ENCODE measurements around the gene ZBTB17. TPM values are rescaled to one million over a fixed set of nuclear protein-coding genes. Genes with fewer than 3 reads are reported as not detected.

Gene ZBTB17
- total RNA-seq, 2 donors from 2014 or later: 14.8 to 27.5 TPM

DNA sequence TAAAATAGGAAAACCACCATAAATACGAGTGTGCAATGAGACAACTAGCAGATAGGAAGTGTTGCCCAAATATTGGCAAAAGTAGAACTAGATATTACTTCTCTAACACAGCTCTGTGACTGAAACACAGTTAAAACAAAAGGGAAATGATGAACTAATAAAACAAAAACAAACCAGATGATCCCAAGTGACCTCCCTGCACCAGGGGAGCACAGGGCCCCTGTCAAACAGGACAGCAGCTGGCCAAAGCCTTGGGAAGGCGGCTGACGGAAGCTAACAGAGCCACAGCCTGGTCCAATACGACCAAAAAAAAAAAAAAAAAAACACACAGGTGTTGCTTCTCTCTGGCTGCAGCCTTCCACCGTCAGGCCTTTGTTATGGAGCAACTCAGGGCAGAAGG is 17.8 kb downstream of the ZBTB17 start:
- TF ChIP-seq, protein P1, sequence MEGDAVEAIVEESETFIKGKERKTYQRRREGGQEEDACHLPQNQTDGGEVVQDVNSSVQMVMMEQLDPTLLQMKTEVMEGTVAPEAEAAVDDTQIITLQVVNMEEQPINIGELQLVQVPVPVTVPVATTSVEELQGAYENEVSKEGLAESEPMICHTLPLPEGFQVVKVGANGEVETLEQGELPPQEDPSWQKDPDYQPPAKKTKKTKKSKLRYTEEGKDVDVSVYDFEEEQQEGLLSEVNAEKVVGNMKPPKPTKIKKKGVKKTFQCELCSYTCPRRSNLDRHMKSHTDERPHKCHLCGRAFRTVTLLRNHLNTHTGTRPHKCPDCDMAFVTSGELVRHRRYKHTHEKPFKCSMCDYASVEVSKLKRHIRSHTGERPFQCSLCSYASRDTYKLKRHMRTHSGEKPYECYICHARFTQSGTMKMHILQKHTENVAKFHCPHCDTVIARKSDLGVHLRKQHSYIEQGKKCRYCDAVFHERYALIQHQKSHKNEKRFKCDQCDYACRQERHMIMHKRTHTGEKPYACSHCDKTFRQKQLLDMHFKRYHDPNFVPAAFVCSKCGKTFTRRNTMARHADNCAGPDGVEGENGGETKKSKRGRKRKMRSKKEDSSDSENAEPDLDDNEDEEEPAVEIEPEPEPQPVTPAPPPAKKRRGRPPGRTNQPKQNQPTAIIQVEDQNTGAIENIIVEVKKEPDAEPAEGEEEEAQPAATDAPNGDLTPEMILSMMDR (IDR thresholded peaks at IDR 0.05): no peak
- no peaks in the 10 kb centered on the region for H3K9me3 ChIP-seq
- no peak overlapping the region for H3K4me3 ChIP-seq
- peaks cover 0 to 58% of the 10 kb centered on the region in 2 donors for H3K4me1 ChIP-seq
- H3K36me3 ChIP-seq: no peaks in the 10 kb centered on the region
- no peak for DNase-seq (ENCODE audit: low spot score)
- H3K27me3 ChIP-seq: no peaks in the 10 kb centered on the region
- H3K27ac ChIP-seq: no peak overlapping the region

DNA sequence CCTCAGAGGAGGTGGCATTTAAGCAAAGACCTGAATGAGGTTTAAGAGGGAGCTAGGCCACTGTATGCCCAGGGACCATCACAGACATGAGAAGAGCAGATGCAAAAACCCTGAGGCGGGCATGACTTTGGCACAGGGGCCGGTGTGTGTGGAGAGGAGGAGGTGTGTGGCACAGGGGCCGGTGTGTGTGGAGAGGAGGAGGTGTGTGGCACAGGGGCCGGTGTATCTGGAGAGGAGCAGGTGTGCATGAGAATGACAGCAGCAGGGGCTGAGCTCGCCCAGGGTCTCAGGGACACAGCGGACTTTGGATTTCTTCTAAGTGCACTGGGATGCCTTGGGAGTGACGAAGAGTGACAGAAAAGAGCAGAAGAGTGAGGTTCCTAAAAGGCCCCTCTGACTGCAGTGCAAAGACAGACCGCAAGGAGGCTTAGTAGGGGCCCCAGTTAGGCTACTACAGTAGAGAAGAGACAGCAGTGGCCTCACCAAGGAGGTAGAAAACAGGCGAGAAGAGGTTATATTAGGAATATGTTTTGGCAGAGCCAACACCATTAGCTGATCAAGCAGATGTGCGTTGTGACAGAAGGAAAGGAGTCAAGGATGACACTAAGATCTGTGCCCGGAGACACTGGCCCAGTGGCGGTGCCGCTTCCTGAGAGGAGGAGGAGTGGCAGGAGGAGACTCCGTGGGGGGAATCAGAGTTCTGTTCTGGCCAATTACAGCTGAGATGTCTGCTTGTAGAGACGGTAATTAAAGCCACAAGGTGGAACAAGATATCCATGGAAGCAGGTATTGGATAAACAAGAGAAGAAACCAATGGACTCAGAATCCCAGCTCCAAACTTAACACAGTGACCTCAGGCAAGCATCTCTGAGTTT is 18.4 kb downstream of the ZBTB17 start:
- H3K36me3 ChIP-seq: no peaks in the 10 kb centered on the region

DNA sequence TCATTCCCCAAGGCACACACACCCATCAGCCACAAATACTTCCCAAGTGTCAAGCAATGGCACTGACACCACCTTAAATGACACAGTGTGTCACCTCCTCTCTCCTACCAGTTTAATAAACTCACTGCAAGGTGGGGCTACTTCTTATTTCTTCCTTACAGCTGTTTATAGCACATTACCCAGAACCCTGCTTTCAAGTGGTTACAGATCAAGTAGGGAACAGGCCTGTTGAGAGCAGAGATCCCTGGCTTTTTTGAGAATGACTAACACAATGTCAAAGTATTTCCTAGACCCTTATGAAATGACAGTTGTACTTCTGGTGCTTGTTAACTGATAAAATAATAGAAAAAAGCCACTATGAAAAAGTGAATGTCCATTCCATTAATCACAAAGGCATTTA is 19.8 kb downstream of the ZBTB17 start:
- Histone ChIP-seq H3K27me3 (no peaks in the 10 kb centered on the region), H3K27ac (peak overlapping the region; percentile 15 to 42), H3K36me3 (no peaks in the 10 kb centered on the region), H3K4me3 (no peak overlapping the region), H3K9me3 (no peaks in the 10 kb centered on the region), H3K4me1 (peaks cover 0 to 73% of the 10 kb centered on the region in 2 donors)
- DNase-seq (ENCODE audit: low spot score): no peak
- TF ChIP-seq, protein P1 (IDR thresholded peaks at IDR 0.05): no peak

More for the DNA sequence above, 18.4 kb downstream of the ZBTB17 start:
- TF ChIP-seq, protein P1 (IDR thresholded peaks at IDR 0.05): no peak
- Histone ChIP-seq H3K4me1 (peaks cover 0 to 60% of the 10 kb centered on the region in 2 donors), H3K27ac (no peak overlapping the region), H3K4me3 (no peak overlapping the region), H3K27me3 (no peaks in the 10 kb centered on the region), H3K9me3 (no peaks in the 10 kb centered on the region)
- DNase-seq (ENCODE audit: low spot score): no peak

DNA sequence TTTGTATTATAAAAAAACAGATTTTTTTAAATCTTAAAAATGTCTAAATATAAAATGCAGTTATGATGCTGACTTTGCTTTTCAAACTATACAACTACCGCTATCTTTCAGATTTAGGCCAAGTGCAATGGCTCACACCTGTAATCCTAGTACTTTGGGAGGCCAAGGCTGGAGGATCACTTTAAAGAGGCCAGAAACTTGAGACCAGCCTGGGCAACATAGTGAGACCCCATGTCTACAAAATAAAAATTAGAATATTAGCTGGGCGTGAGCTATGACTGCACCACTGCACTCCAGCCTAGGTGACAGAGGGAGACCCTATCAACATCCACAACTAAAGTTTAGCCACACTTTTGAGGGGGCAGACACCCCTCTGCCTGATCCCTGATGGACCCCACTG is 20.3 kb downstream of the ZBTB17 start:
- DNase-seq (ENCODE audit: low spot score): no peak
- Histone ChIP-seq H3K4me1 (peaks cover 0 to 79% of the 10 kb centered on the region in 2 donors), H3K27me3 (no peaks in the 10 kb centered on the region), H3K27ac (peak overlapping the region; percentile 15 to 42), H3K36me3 (no peaks in the 10 kb centered on the region), H3K9me3 (no peaks in the 10 kb centered on the region), H3K4me3 (no peak overlapping the region)
- TF ChIP-seq, protein P1 (IDR thresholded peaks at IDR 0.05): no peak

DNA sequence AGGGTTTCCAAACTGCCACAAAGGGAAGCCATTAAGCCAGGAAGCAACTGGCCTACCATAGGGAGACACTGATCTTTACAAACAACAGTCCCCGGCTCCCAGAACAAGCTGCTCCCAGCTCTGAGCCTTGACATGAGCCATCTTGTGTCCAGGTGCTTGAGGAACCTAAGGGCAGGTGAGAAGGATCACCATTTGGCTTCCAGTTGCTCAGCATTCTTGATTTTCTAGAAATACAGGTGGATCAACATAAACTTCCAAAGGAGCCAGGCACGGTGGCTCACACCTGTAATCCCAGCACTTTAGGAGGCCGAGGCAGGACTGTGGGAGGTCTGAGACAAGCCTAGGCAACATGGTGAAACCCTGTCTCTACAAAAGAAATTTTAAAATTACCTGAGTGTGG is 21.6 kb downstream of the ZBTB17 start:
- no peaks in the 10 kb centered on the region for H3K9me3 ChIP-seq
- no peaks in the 10 kb centered on the region for H3K36me3 ChIP-seq
- no peak overlapping the region for H3K4me3 ChIP-seq
- H3K27me3 ChIP-seq: no peaks in the 10 kb centered on the region
- TF ChIP-seq, protein P1 (IDR thresholded peaks at IDR 0.05): no peak
- DNase-seq (ENCODE audit: low spot score): no peak
- peaks cover 0 to 89% of the 10 kb centered on the region in 2 donors for H3K4me1 ChIP-seq
- H3K27ac ChIP-seq: peak overlapping the region in 1 of 2 donors; percentile 20

Data from right atrium auricular region (tissue), 2 donors.